ENCODE results near the gene UCN3. TPM values are rescaled to one million over a fixed set of nuclear protein-coding genes. Genes with fewer than 3 reads are reported as not detected.

The UCN3 gene
- total RNA-seq, 1 experiment from 2014 or later, result not detected

- H3K18ac ChIP-seq (ENCODE audit: insufficient read length, low read depth, low read length), result no peak overlapping the region
- H3K23ac ChIP-seq (ENCODE audit: insufficient read length, low read depth, low read length), result no peak overlapping the region
- Mint-ChIP-seq H3K4me1 (peaks cover 30 to 32% of the 10 kb centered on the region in 2 experiments), H3K27ac (no peak overlapping the region), H3K4me3 (no peak overlapping the region), H3K9me3 (peaks cover 0 to 6% of the 10 kb centered on the region in 2 experiments; a peak in 2 of 5 replicates), H3K27me3 (ENCODE audit: low read depth) (no peaks in the 10 kb centered on the region), H3K36me3 (ENCODE audit: insufficient read depth in 1 of 3, low read depth in 3 of 3) (peaks cover 9 to 21% (median 9%) of the 10 kb centered on the region in 3 experiments; a peak in 6 of 7 replicates)
- no peak overlapping the region for H2BK120ac ChIP-seq (ENCODE audit: low read depth, low read length, poor library complexity, severe bottlenecking)
- H3K4ac ChIP-seq (ENCODE audit: low read depth, low read length), result no peak overlapping the region
- H3K4me1 ChIP-seq (ENCODE audit: insufficient read depth, low read length), result peaks cover 2% of the 10 kb centered on the region; the same call in 1 of the 2 replicates
- H2BK20ac ChIP-seq (ENCODE audit: low read depth, low read length, poor library complexity, severe bottlenecking), result no peak overlapping the region
- H3K27ac ChIP-seq (ENCODE audit: insufficient read length, low read depth, low read length), result no peak overlapping the region
- H2AK5ac ChIP-seq (ENCODE audit: insufficient read length, low read length), result no peak overlapping the region
- no peak overlapping the region for H4K91ac ChIP-seq (ENCODE audit: insufficient read length, low read depth, low read length)
- no peaks in the 10 kb centered on the region for H4K20me1 ChIP-seq (ENCODE audit: control insufficient read depth, insufficient read depth, insufficient read length)
- H3K56ac ChIP-seq (ENCODE audit: insufficient read length, low read depth, low read length), result no peak overlapping the region
- peaks cover 14% of the 10 kb centered on the region for H3K79me2 ChIP-seq (ENCODE audit: insufficient read depth, low read length)
- no peak for DNase-seq
- no peak overlapping the region for H3K9ac ChIP-seq (ENCODE audit: extremely low read depth, insufficient read length, low read length)
- no peak overlapping the region for H4K8ac ChIP-seq (replicated peaks; ENCODE audit: insufficient read length, low read depth, low read length)
- H4K5ac ChIP-seq (ENCODE audit: insufficient read length, low read depth, low read length), result no peak overlapping the region
- no peak for TF ChIP-seq CTCF (conservative IDR thresholded peaks at IDR 0.05)
- no peaks in the 10 kb centered on the region for H3K23me2 ChIP-seq (ENCODE audit: insufficient read length, low read depth, low read length, poor library complexity, severe bottlenecking)
- H3K9me3 ChIP-seq (ENCODE audit: control insufficient read depth, low read depth, low read length), result no peaks in the 10 kb centered on the region
- no peak overlapping the region for H3T11ph ChIP-seq (ENCODE audit: low read length)
- no peaks in the 10 kb centered on the region for H3K27me3 ChIP-seq (ENCODE audit: insufficient read depth, low read length)
- H2BK15ac ChIP-seq (ENCODE audit: low read depth, low read length), result no peak overlapping the region
- peaks cover 11% of the 10 kb centered on the region for H3K79me1 ChIP-seq (ENCODE audit: insufficient read depth, low read depth, low read length, poor library complexity, severe bottlenecking)
- H3K4me2 ChIP-seq (ENCODE audit: insufficient read depth, insufficient read length, low read length), result no peak overlapping the region
- H2BK12ac ChIP-seq (ENCODE audit: insufficient read length, low read depth, low read length), result no peak overlapping the region
- H2AFZ ChIP-seq (ENCODE audit: low read length), result no peak overlapping the region
- no peak overlapping the region for H3K14ac ChIP-seq (ENCODE audit: insufficient read depth, low read length)
- no CpG with 5 or more reads among the region's 2 CpGs for WGBS (ENCODE audit: extremely low coverage, insufficient read length, low lambda C conversion rate)
- H2BK5ac ChIP-seq (ENCODE audit: insufficient read length, low read length), result no peak overlapping the region
Observed at GRCh38 chr10:5423771-5424170, 59.0 kb downstream of the UCN3 start.

Other genes with a start within 250 kb of the UCN3 start
- gene AKR1C8, start 179.8 kb upstream of the UCN3 start, total RNA-seq (2021), result not detected in 2 replicates
- not detected in 2 replicates for gene AKR1C4, start 168.1 kb upstream of the UCN3 start, total RNA-seq (2021)
- not detected in 2 replicates for gene TUBAL3, start 39.9 kb downstream of the UCN3 start, total RNA-seq (2021)
- 50.6 and 57.5 TPM in 2 replicates for gene NET1, start 47.6 kb downstream of the UCN3 start, total RNA-seq (2021)
- not detected in 2 replicates for gene CALML5, start 134.6 kb downstream of the UCN3 start, total RNA-seq (2021)
- gene CALML3, start 160.0 kb downstream of the UCN3 start, total RNA-seq (2021), result not detected in 2 replicates

All from H9 (cell line).